ENCODE data around the gene EFCAB6. TPM values are rescaled to one million over a fixed set of nuclear protein-coding genes. Genes with fewer than 3 reads are reported as not detected.

Gene EFCAB6
- total RNA-seq, 2 donors from 2014 or later, result 3.3 to 10.5 TPM

- no peaks in the 10 kb centered on the region for H3K36me3 ChIP-seq
- H3K27me3 ChIP-seq (replicated peaks; ENCODE audit: insufficient read depth), result no peaks in the 10 kb centered on the region
- no peak overlapping the region for H3K27ac ChIP-seq
- 86% methylated on average over 6 of the region's 6 CpGs for WGBS
- H3K4me3 ChIP-seq, result no peak overlapping the region
- intact Hi-C loops (cut with DNase I), result no loop called here
- no peak for DNase-seq (ENCODE audit: low spot score)
- H3K4me1 ChIP-seq (replicated peaks), result no peaks in the 10 kb centered on the region
- no peaks in the 10 kb centered on the region for H3K9me3 ChIP-seq
- no peak for TF ChIP-seq POLR2A (IDR thresholded peaks at IDR 0.05)
- no peak for TF ChIP-seq POLR2AphosphoS5 (IDR thresholded peaks at IDR 0.05)
- TF ChIP-seq CTCF (IDR thresholded peaks at IDR 0.05), result no peak
Measured at GRCh38 chr22:43682851-43683250, 129.3 kb downstream of the EFCAB6 start.

GRCh38 chr22:43681731-43682360, 130.3 kb downstream of the EFCAB6 start:
- H3K4me3 ChIP-seq, result no peak overlapping the region
- 84% methylated on average over 6 of the region's 6 CpGs for WGBS
- no peaks in the 10 kb centered on the region for H3K27me3 ChIP-seq (replicated peaks; ENCODE audit: insufficient read depth)
- no peaks in the 10 kb centered on the region for H3K4me1 ChIP-seq (replicated peaks)
- no peak overlapping the region for H3K27ac ChIP-seq
- TF ChIP-seq POLR2AphosphoS5 (IDR thresholded peaks at IDR 0.05) (no peak), CTCF (IDR thresholded peaks at IDR 0.05) (no peak), POLR2A (IDR thresholded peaks at IDR 0.05) (no peak)
- H3K9me3 ChIP-seq, result no peaks in the 10 kb centered on the region
- intact Hi-C loops (cut with DNase I), result no loop called here
- no peaks in the 10 kb centered on the region for H3K36me3 ChIP-seq
- no peak for DNase-seq (ENCODE audit: low spot score)

- Histone ChIP-seq H3K4me3 (no peak overlapping the region), H3K27me3 (replicated peaks; ENCODE audit: insufficient read depth) (no peaks in the 10 kb centered on the region), H3K4me1 (replicated peaks) (no peaks in the 10 kb centered on the region), H3K27ac (no peak overlapping the region), H3K36me3 (no peaks in the 10 kb centered on the region), H3K9me3 (no peaks in the 10 kb centered on the region)
- DNase-seq (ENCODE audit: low spot score), result no peak
- intact Hi-C loops (cut with DNase I), result no loop called here
- no peak for TF ChIP-seq CTCF (IDR thresholded peaks at IDR 0.05)
- no peak for TF ChIP-seq POLR2A (IDR thresholded peaks at IDR 0.05)
- no peak for TF ChIP-seq POLR2AphosphoS5 (IDR thresholded peaks at IDR 0.05)
- 71% methylated on average over 7 of the region's 7 CpGs for WGBS
Measured at GRCh38 chr22:43670513-43670912, 141.6 kb downstream of the EFCAB6 start.

- no peak for DNase-seq (ENCODE audit: low spot score)
- 93% methylated on average over 1 of the region's 1 CpG for WGBS
- TF ChIP-seq POLR2A (IDR thresholded peaks at IDR 0.05), result no peak
- TF ChIP-seq POLR2AphosphoS5 (IDR thresholded peaks at IDR 0.05), result no peak
- no peak for TF ChIP-seq CTCF (IDR thresholded peaks at IDR 0.05)
- Histone ChIP-seq H3K4me1 (replicated peaks) (no peaks in the 10 kb centered on the region), H3K9me3 (no peaks in the 10 kb centered on the region), H3K4me3 (no peak overlapping the region), H3K27me3 (replicated peaks; ENCODE audit: insufficient read depth) (no peaks in the 10 kb centered on the region), H3K36me3 (no peaks in the 10 kb centered on the region), H3K27ac (no peak overlapping the region)
- intact Hi-C loops (cut with DNase I), result no loop called here
Measured at GRCh38 chr22:43669190-43669589, 142.9 kb downstream of the EFCAB6 start.

- H3K36me3 ChIP-seq, result no peaks in the 10 kb centered on the region
- H3K27ac ChIP-seq, result no peak overlapping the region
- DNase-seq (ENCODE audit: low spot score), result no peak
- no peak overlapping the region for H3K4me3 ChIP-seq
- TF ChIP-seq CTCF (IDR thresholded peaks at IDR 0.05) (no peak), POLR2AphosphoS5 (IDR thresholded peaks at IDR 0.05) (no peak), POLR2A (IDR thresholded peaks at IDR 0.05) (no peak)
- H3K4me1 ChIP-seq (replicated peaks), result no peaks in the 10 kb centered on the region
- H3K27me3 ChIP-seq (replicated peaks; ENCODE audit: insufficient read depth), result no peaks in the 10 kb centered on the region
- 86% methylated on average over 8 of the region's 8 CpGs for WGBS
- intact Hi-C loops (cut with DNase I), result no loop called here
- no peaks in the 10 kb centered on the region for H3K9me3 ChIP-seq
Measured at GRCh38 chr22:43667656-43668055, 144.4 kb downstream of the EFCAB6 start.
